GM12878 (cell line): ENCODE data around the gene MEF2C. TPM values are rescaled to one million over a fixed set of nuclear protein-coding genes. Genes with fewer than 3 reads are reported as not detected.

ENCODE experiments used
- ATAC-seq: fragments of 200-7000 bp; cut with Tn5 transposase; 3 replicates; pipeline ENCODE4 v1.9.1; 2020; ENCODE audit warnings: mild to moderate bottlenecking, moderate library complexity
- BruUV-seq: library from RNA; stranded (reverse); fragments of 400-500 nt; replicated peaks from 2 replicates; lab custom pipeline; 2021; lab: Mats Ljungman, UMichigan
- CTCF ChIA-PET: fragments of 300-600 bp; sonication (Branson Sonifier 250); formaldehyde crosslinking; extraction: SDS; loops from one replicate; lab custom pipeline; 2021; ENCODE audit warnings: inconsistent platforms; lab: Yijun Ruan, JAX
- POLR2A ChIA-PET: fragments of 350-600 bp; formaldehyde crosslinking; extraction: SDS; loops from one replicate; lab custom pipeline; 2021; ENCODE audit warnings: inconsistent platforms; lab: Charles Lee
- RAD21 ChIA-PET: fragments of 300-600 bp; sonication (Branson Sonifier 250); formaldehyde crosslinking; loops from one replicate; lab custom pipeline; 2023; ENCODE audit warnings: antibody characterized with exemption; ENCODE audit not compliant: unreplicated experiment; lab: Charles Lee
- SMC1A ChIA-PET: fragments of 300-600 bp; sonication (Branson Sonifier 250); formaldehyde crosslinking; loops from one replicate; lab custom pipeline; 2023; ENCODE audit not compliant: unreplicated experiment, uncharacterized antibody; lab: Charles Lee
- DNase-seq: peaks from one replicate; pipeline ENCODE4 v3.0.0-alpha.2; 2011; ENCODE audit warnings: low read depth, low spot score
- FAIRE-seq: peaks from 3 replicates; lab custom pipeline; 2011; peaks lifted over from hg19 to GRCh38; lab: Jason Lieb, UNC
- H2AFZ ChIP-seq: 2 replicates; pipeline ENCODE4 v1.6.0; 2011; ENCODE audit warnings: low read depth, low read length, control low read depth; ENCODE audit not compliant: control insufficient read depth
- H3K27ac ChIP-seq: 2 replicates; pipeline ENCODE4 v1.5.1; 2011; ENCODE audit warnings: control low read depth; ENCODE audit not compliant: control insufficient read depth, insufficient read depth
- H3K27me3 ChIP-seq, 2 experiments: replicated peaks in 1 of 2; 2 replicates each; pipeline versions ENCODE4 v1.6.0 to v1.6.1; 2011; ENCODE audit warnings: low read length in 1 of 2; ENCODE audit not compliant: control insufficient read depth in 2 of 2, insufficient read depth in 2 of 2
- H3K36me3 ChIP-seq, 2 experiments: 2 replicates each; pipeline ENCODE4 v1.5.1; 2011; ENCODE audit warnings: low read length in 1 of 2; ENCODE audit not compliant: control insufficient read depth in 2 of 2, insufficient read depth in 2 of 2
- H3K4me1 ChIP-seq: 2 replicates; pipeline ENCODE4 v1.6.1; 2011; ENCODE audit warnings: mild to moderate bottlenecking, low read length, moderate library complexity, mixed read lengths; ENCODE audit not compliant: control insufficient read depth, insufficient read depth
- H3K4me2 ChIP-seq: 2 replicates; pipeline ENCODE4 v1.6.0; 2011; ENCODE audit warnings: control low read depth; ENCODE audit not compliant: control insufficient read depth, insufficient read depth
- H3K4me3 ChIP-seq: fragments of 200-600 bp; sonication (generic); 2 replicates; pipeline ENCODE4 v1.5.1; 2016
- H3K79me2 ChIP-seq: 2 replicates; pipeline ENCODE4 v1.6.0; 2011; ENCODE audit warnings: low read length; ENCODE audit not compliant: control insufficient read depth, insufficient read depth
- H3K9ac ChIP-seq: 2 replicates; pipeline ENCODE4 v1.8.0; 2011; ENCODE audit warnings: low read length, control low read depth, mixed read lengths; ENCODE audit not compliant: control insufficient read depth, insufficient read depth
- H3K9me3 ChIP-seq: replicated peaks from 3 replicates; pipeline ENCODE4 v1.5.1; 2011; ENCODE audit warnings: mild to moderate bottlenecking, low read length; ENCODE audit not compliant: control insufficient read depth, insufficient read depth
- H4K20me1 ChIP-seq: 2 replicates; pipeline ENCODE4 v1.6.0; 2011; ENCODE audit not compliant: control insufficient read depth, insufficient read depth
- ATF2 ChIP-seq: IDR thresholded peaks from 2 replicates; pipeline ENCODE4 v1.6.1; 2012; ENCODE audit warnings: low read length, inconsistent platforms
- BCL11A ChIP-seq: IDR thresholded peaks from 2 replicates; pipeline ENCODE4 v1.6.1; 2011; ENCODE audit warnings: low read depth, low read length
- CBX5 ChIP-seq: sonication (generic); IDR thresholded peaks from 2 replicates; pipeline ENCODE4 v1.6.1; 2016; ENCODE audit warnings: low read depth, moderate library complexity, mild to moderate bottlenecking, inconsistent platforms
- CHD1 ChIP-seq: IDR thresholded peaks from 2 replicates; pipeline ENCODE4 v1.6.1; 2012; ENCODE audit warnings: low read depth, low read length, improper control_type of control experiment
- CREB1 ChIP-seq: IDR thresholded peaks from 2 replicates; pipeline ENCODE4 v1.6.1; 2012; ENCODE audit warnings: low read depth, mild to moderate bottlenecking, inconsistent platforms
- HDAC2 ChIP-seq: fragments of 200-600 bp; sonication (generic); IDR thresholded peaks from 2 replicates; pipeline ENCODE4 v1.6.1; 2017
- MEF2A ChIP-seq: IDR thresholded peaks from 2 replicates; pipeline ENCODE4 v1.6.1; 2011; ENCODE audit warnings: low read depth, mild to moderate bottlenecking, low read length, moderate library complexity; ENCODE audit not compliant: insufficient read depth
- MTA3 ChIP-seq: IDR thresholded peaks from 2 replicates; pipeline ENCODE4 v1.6.1; 2012; ENCODE audit warnings: low read length, inconsistent platforms, borderline replicate concordance
- MYB ChIP-seq: fragments of 150-350 bp; IDR thresholded peaks from 2 replicates; pipeline ENCODE4 v1.6.1; 2014; ENCODE audit warnings: mild to moderate bottlenecking, low read depth, low read length, borderline replicate concordance
- NFYA ChIP-seq: IDR thresholded peaks from 2 replicates; pipeline ENCODE4 v1.6.1; 2011; ENCODE audit warnings: low read depth, mild to moderate bottlenecking, low read length, improper control_type of control experiment, borderline replicate concordance
- NR2C1 ChIP-seq: fragments of 450-650 bp; IDR thresholded peaks from 2 replicates; pipeline ENCODE4 v1.6.1; 2017; ENCODE audit warnings: antibody characterized with exemption, mild to moderate bottlenecking, moderate library complexity
- RFX5 ChIP-seq: IDR thresholded peaks from 2 replicates; pipeline ENCODE4 v1.6.1; 2011; ENCODE audit warnings: low read depth, low read length, improper control_type of control experiment
- SMAD1 ChIP-seq: fragments of 450-650 bp; IDR thresholded peaks from 2 replicates; pipeline ENCODE4 v1.6.1; 2018; ENCODE audit warnings: mild to moderate bottlenecking, low read depth; ENCODE audit not compliant: partially characterized antibody
- SPI1 ChIP-seq: IDR thresholded peaks from 2 replicates; pipeline ENCODE4 v1.6.1; 2011; ENCODE audit warnings: low read depth, mild to moderate bottlenecking, low read length, moderate library complexity, borderline replicate concordance; ENCODE audit not compliant: insufficient read depth
- STAT3 ChIP-seq: IDR thresholded peaks from 2 replicates; pipeline ENCODE4 v1.6.1; 2011; ENCODE audit warnings: low read depth, low read length, improper control_type of control experiment
- SUZ12 ChIP-seq: fragments of 200-600 bp; sonication (generic); IDR thresholded peaks from one replicate; pipeline ENCODE4 v1.6.1; 2018; ENCODE audit warnings: antibody characterized with exemption, mild to moderate bottlenecking; ENCODE audit not compliant: unreplicated experiment
- ZNF384 ChIP-seq: IDR thresholded peaks from 2 replicates; pipeline ENCODE4 v1.6.1; 2012; ENCODE audit warnings: low read depth, mild to moderate bottlenecking, low read length, improper control_type of control experiment, borderline replicate concordance
- ZSCAN29 ChIP-seq: fragments of 450-650 bp; IDR thresholded peaks from 2 replicates; pipeline ENCODE4 v1.6.1; 2017; ENCODE audit warnings: mild to moderate bottlenecking, moderate library complexity
- in situ Hi-C: fragments of 300-500 bp; cut with MboI; formaldehyde crosslinking; loops from 9 replicates; pipeline ENCODE4 v1.14.3; 2018; ENCODE audit warnings: mixed read lengths
- intact Hi-C: fragments of 100-400 bp; cut with micrococcal nuclease; formaldehyde crosslinking; loops from one replicate; pipeline ENCODE4 v1.14.2; 2022; ENCODE audit not compliant: unreplicated experiment
- polyA plus RNA-seq, 11 experiments: library from polyadenylated mRNA; depleted of rRNA in 4 of 11; unstranded in 6 of 11; stranded (reverse) in 5 of 11; fragments of >200 nt; fragmentation: Nextera tagmentation in 4 of 11; fragmentation: Illumina TruSeq in 1 of 11; extraction: Ambion mirVana in 4 of 11; extraction: Trizol in 1 of 11; gene quantifications; 1 replicate in 1 of 11; 2 replicates in 10 of 11; pipeline versions ENCODE4 v1.2.1 to v1.2.3, GENCODE V29; 2011 to 2016; ENCODE audit warnings: inconsistent platforms in 2 of 11, missing spikeins in 2 of 11, low read depth in 1 of 11
- total RNA-seq, 4 experiments: library from RNA; depleted of rRNA in 3 of 4; stranded (reverse); fragments of >200 nt in 3 of 4; fragmentation: Illumina TruSeq in 1 of 4; extraction: Trizol in 1 of 4; gene quantifications; 2 replicates each; pipeline versions ENCODE4 v1.2.1 to v1.2.3, GENCODE V29; 2013 to 2021
- TF ChIP-seq, protein P1 (sequence below): fragments of 450-650 bp; IDR thresholded peaks from 2 replicates; pipeline ENCODE4 v1.6.1; 2016; ENCODE audit warnings: mild to moderate bottlenecking

The MEF2C gene
- total and polyA plus RNA-seq, 10 of the 15 experiments (the other 5 are each of a cell fraction or from before 2014, with no cell fraction given) = 104 to 225 (median 180) TPM

- no peak for TF ChIP-seq MYB
- TF ChIP-seq SPI1 = peak; percentile 85
- TF ChIP-seq CHD1 = 0 out of 2 replicates have a peak, but pooled peaks have one; percentile 2
- no peak for TF ChIP-seq RFX5
- TF ChIP-seq CBX5 = peak; percentile 12; the same call in 1 of the 2 replicates
- no peak for TF ChIP-seq NFYA
- TF ChIP-seq MEF2A = 0 out of 2 replicates have a peak, but pooled peaks have one; percentile 22
- TF ChIP-seq ZSCAN29 = peak; percentile 71; the same call in 1 of the 2 replicates
- TF ChIP-seq, all 136 proteins: peak for 9
Observed at GRCh38 chr5:88888848-88889188, 5.8 kb upstream of the MEF2C start (continued).

DNA sequence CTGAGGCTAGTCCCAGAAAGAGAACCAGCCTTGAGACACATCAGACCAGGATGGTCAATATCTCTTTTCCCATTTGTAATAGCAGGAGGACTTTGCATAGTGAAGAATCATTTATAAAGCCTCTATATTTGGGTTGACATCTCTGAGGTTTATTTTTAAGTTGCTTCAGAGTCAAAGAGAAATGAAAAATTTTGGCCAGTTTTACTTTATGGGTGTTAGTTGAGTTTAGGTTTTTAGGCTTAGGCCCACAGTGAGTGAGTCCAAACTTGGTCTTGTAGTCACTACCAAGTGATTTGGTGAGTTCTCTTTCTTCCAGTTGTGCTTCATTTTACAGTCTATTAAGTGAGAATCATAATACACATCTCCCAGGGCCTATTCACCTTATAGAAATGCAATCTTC, 5.3 kb upstream of the MEF2C start:
- Histone ChIP-seq H3K27ac (peak overlapping the region; percentile 98), H3K9me3 (no peaks in the 10 kb centered on the region), H4K20me1 (no peaks in the 10 kb centered on the region), H3K4me2 (peak overlapping the region; percentile 64), H3K36me3 (no peaks in the 10 kb centered on the region), H3K4me3 (peak overlapping the region; percentile 87; the same call in 1 of the 2 replicates), H3K4me1 (peaks cover 3% of the 10 kb centered on the region), H3K9ac (peak overlapping the region; percentile 97), H3K79me2 (peaks cover 92% of the 10 kb centered on the region), H3K27me3 (no peaks in the 10 kb centered on the region), H2AFZ (peak overlapping the region; percentile 47; the same call in 1 of the 2 replicates)
- ATAC-seq = peak; percentile 5; the same call in 1 of the 3 replicates
- intact Hi-C loops (loop anchor here (5.0 to 10.0 kb wide), 4 partner anchors 194 to 1297 kb away; no protein-coding TSS in a partner anchor), in situ Hi-C loops (loop anchor here (5.0 to 10.0 kb wide), 3 partner anchors 151 to 547 kb away; no protein-coding TSS in a partner anchor)
- SMC1A ChIA-PET = no interaction called here
- POLR2A ChIA-PET = no interaction called here
- no peak for FAIRE-seq
- no TSS peak for BruUV-seq
- DNase-seq = no peak
- CTCF ChIA-PET = no interaction called here
- RAD21 ChIA-PET = no interaction called here
- TF ChIP-seq, protein P1, sequence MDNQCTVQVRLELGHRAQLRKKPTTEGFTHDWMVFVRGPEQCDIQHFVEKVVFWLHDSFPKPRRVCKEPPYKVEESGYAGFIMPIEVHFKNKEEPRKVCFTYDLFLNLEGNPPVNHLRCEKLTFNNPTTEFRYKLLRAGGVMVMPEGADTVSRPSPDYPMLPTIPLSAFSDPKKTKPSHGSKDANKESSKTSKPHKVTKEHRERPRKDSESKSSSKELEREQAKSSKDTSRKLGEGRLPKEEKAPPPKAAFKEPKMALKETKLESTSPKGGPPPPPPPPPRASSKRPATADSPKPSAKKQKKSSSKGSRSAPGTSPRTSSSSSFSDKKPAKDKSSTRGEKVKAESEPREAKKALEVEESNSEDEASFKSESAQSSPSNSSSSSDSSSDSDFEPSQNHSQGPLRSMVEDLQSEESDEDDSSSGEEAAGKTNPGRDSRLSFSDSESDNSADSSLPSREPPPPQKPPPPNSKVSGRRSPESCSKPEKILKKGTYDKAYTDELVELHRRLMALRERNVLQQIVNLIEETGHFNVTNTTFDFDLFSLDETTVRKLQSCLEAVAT = no peak
- no peak for TF ChIP-seq SUZ12
- no peak for TF ChIP-seq NR2C1
- TF ChIP-seq ZNF384 = no peak
- TF ChIP-seq MTA3 = 0 out of 2 replicates have a peak, but pooled peaks have one; percentile 27
- TF ChIP-seq BCL11A = no peak
- 0 out of 2 replicates have a peak, but pooled peaks have one; percentile 17 for TF ChIP-seq ATF2
- no peak for TF ChIP-seq STAT3
- TF ChIP-seq SMAD1 = no peak
- no peak for TF ChIP-seq CREB1
- no peak for TF ChIP-seq HDAC2
- no peak for TF ChIP-seq MYB
